Non-pigmented ciliary epithelial cell (primary cell): ENCODE data around the gene HNRNPC.
"Not testable (repeated sequence)": the region's sequence is repeated elsewhere in the genome, so short reads cannot be mapped to it uniquely, and the experiment has no call there.

Source experiments
- DNase-seq: peaks from one replicate; pipeline ENCODE4 v3.0.0-alpha.2; 2010; ENCODE audit warnings: low read depth

The HNRNPC gene

DNA sequence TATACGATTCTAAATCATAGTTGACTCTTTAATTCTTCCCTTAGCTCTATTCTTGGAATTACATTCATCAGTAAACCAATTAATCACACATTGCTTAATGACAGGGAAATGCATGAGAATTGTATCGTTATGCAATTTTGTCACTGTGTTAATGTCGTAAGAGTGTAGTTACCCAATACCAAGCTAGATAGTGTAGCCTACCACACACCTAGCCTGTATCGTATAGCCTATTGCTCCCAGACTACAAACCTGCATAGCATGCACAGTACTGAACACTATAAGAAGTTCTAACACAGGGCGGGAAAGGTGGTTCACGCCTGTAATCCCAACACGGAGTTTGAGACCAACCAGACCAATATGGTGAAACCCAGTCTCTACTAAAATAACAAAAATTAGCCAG is 24.7 kb downstream of the HNRNPC start:
- DNase-seq = no peak

DNA sequence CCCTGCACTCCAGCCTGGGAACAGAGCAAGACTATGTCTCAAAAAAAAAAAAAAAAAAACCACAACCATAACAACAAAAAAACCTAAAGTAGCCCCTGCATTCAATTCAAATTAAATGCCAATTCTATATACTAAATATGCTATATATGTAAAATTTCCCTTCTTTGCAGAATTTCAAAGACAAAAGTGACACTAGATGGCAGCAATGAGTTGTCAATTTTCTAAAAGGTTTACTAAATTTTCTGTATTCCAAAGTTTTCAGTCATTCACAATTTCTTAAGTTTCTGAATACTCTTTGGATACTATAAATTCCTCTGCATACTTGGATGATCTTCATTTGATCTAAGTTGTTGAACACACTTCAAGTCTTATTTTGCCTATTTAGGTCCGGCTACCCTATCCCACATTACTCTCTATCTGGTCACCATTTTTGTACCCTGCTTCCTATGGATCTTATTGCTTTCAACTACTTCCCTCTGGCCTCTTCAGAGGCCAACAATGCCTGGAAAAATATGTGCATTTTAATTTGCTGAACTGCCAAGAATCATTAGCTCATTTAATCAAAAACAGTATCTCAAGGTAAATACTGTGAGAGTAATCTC is 27.9 kb downstream of the HNRNPC start:
- DNase-seq = no peak

GRCh38 chr14:21240417-21240816 is 28.8 kb downstream of the HNRNPC start:
- no peak for DNase-seq

- DNase-seq = no peak
Measured at GRCh38 chr14:21238823-21239518, 30.3 kb downstream of the HNRNPC start.

- DNase-seq = no peak
Measured at GRCh38 chr14:21236948-21237797, 32.1 kb downstream of the HNRNPC start.

DNA sequence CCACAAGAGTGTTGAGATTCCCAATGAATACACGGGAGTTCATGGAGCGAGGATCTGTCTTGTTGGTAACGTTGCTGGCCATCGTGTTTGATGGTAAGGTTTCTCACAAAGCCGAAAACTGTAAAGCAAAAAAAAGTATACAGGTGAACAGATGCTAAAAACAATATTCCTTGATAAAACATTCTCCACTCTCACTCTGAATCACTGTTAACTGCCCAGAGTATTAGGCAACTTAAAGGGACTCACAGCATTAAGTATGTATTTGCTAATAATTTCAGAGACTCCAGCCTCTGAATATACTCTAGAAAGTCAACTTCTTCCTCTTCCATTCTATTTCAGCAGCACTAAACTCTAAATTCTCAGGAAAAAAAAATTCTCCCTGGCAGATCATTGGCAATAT is 35.1 kb downstream of the HNRNPC start:
- no peak for DNase-seq

DNA sequence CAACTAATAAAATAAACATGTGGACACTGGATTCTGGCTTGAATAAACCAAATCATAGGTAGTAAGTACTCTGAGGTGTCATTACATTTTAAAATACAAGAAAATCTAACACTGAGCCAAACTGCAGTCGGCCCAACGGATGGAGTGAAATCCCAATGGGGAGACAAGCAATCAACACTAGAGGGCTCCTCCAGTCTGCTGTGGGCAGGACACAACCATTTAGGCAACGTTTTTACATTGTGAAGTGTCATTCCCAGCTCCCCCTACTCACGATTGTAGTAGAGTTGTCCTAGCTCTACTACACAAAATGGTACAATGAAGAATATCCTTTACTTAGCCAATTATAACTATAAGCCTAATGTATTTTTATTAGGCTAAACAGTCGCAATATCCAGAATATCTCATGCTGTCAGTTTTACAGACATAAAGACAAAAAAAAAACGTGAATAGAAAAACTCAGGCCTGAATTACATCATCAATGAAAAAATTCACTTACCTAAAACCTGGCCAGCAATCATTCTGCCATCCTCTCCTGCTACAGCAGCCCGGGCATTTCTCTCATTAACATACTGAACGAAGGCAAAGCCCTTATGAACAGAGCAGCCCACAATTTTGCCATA is 35.7 kb downstream of the HNRNPC start:
- no peak for DNase-seq

- DNase-seq = no peak
Measured at GRCh38 chr14:21231020-21231652, 38.1 kb downstream of the HNRNPC start.

DNA sequence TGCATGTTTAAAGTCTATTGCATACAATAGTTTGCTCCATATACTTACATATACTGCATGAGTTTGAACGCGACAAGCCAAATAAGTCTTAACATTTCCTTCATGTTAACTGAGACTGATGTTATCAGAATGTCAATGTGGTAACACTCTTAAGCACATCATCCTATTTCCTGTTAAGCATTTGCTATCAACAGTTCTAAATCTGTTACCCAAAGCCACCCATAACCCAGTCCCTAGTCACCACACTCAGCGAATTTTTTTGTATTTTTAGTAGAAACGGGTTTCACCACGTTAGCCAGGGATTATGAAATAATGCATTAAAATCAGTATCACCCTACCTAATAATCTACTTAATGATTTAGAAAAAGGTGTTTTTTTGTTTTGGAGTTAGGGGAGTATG is 39.4 kb downstream of the HNRNPC start:
- no peak for DNase-seq

DNA sequence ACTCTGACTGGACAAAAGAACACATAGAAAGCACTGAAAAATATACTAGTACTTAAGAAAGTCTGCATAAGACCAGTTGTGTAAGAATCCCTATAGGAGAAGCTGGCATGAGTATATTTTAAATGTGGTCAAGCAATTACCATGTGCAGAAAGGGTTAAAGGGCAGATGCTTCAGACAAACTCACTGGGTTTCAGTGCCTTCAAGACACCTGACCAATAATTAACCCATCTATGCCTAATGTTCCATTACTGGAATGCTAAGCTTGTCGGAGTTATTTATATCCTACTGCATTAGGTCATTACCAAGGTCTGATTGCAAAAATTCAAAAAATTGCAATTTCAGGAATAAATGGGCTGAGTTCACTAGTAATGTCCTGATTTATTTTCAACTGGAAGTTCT is 41.3 kb downstream of the HNRNPC start:
- DNase-seq = no peak

DNA sequence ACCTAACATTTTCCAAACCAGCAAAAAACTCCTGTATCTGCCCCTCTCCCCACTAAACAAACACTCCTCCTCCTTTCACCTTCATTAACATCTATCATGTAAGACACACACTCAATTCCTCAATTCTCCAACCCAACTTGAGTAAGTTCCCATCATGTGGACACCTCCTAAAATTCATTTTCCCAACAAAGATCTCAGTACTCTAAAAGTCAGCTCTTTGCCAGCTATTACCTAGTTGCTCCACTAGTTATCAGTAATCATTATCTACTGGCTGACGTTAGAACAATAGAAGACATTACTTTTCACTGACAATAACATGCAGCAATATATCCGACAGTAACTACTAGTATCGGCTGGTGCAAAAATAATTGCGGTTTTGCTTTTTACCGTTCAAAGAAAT is 42.1 kb downstream of the HNRNPC start:
- no peak for DNase-seq

GRCh38 chr14:21226467-21226866 is 42.8 kb downstream of the HNRNPC start:
- no peak for DNase-seq

GRCh38 chr14:21225164-21225563 is 44.1 kb downstream of the HNRNPC start:
- DNase-seq = not testable (repeated sequence)

DNA sequence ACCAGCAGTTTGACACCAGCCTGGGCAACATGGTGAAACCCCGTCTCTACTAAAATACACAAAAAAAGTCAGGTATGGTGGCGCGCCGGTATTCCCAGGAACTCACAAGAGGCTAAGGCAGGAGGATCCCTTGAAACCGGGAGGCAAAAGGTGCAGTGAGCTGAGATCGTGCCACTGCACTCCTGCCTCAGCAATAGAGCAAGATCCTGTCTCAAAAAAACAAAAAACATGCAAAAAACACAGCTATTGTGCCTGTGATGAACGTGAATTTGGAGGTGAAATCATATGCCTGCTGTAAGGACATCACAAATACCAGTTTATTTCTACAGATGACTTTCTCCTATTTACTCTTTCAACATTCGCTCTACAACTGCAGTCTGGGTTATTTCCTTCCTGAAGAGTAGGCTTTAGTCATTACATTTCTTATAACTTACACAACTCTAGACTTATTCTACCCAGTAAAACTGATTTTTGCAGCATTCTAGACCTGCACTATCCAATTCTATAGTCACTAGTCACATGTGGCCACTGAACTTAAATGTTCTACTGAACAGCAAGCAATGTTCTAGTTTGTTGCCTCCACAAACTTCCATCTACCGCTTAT is 48.3 kb downstream of the HNRNPC start:
- DNase-seq = no peak

DNA sequence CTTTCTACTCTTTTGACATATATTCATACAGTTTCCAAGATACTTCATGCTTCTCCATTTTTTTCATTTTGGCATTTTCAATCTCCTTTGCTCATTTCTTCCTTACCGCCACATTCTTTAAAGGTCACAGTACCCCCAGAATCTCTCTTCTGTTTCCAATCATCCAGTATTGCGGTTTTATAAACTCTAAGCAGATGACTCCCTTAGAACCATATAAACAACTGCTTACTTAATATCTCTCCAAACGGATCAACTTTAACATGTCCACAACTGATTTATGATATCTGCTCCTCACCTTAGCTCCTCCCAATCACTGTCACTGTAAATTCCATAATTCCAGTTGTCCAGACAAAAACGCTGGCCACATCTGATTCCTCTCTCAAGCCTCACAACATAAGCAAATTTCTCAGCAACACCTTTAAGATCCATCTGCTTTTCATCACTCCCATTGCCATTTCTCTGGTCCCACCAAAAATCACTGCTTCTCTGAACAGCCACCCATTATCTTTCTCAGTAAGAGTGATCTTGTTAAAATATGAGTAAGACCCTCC is 49.6 kb downstream of the HNRNPC start:
- DNase-seq = no peak

DNA sequence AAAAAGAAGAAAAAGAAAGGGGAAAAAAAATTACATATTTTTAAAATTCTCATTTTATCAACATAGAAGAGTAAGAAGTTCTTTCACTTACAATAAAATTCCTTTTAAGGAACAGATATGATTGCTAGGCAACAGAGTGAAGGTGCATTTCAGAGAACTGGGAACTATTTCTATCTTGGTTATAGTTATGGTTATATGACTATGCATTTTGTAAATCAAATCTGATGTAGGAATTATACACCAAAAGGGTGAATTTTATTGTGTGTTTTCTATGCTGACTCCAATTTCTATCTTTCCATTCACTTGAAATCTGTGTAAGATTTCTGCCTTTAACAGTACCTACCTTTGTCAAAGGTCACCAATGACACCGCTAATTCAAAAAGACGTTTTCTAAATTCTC is 50.1 kb downstream of the HNRNPC start:
- DNase-seq = no peak

DNA sequence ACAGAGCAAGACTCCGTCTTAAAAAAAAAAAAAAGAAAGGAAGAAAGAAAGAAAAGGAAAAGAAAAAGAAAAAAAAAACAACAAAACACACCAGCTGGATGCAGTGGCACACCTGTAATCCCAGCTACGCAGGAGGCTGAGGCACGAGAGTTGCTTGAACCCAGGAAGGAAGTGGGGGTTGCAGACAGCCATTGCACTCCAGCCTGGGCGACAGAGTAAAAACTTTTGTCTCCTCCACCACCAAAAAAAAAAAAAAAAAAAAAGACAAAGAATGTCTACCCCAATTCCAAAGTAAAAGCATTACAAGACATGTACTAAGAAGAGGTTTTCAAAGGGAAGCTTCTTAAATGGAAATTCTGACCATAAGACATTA is 53.4 kb downstream of the HNRNPC start:
- no peak for DNase-seq

GRCh38 chr14:21215130-21215878 is 53.9 kb downstream of the HNRNPC start:
- no peak for DNase-seq

DNA sequence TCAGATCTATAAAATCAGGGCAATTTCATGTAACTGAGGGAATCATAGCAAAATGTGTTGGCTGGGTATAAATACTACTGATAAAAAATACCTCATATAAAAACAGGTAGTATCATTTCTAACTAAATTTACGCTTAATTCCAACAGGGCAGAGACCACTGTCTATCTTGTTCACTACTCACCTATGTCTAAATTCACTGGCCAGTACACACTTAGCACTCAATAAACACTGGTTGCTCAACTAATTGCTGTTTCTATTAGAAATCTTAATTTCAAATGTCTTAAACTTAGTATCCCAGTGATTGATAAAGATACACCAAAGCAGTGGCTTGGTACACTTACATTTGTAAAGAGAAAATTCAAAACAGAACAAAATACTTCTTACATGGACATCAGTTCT is 55.6 kb downstream of the HNRNPC start:
- DNase-seq = no peak

- DNase-seq = not testable (repeated sequence)
Measured at GRCh38 chr14:21212824-21213223, 56.4 kb downstream of the HNRNPC start.

GRCh38 chr14:21211509-21211908 is 57.7 kb downstream of the HNRNPC start:
- DNase-seq = no peak
